Gastrocnemius medialis (tissue), 4 donors: ENCODE measurements around the gene UBE2G2.

Source experiments
- CTCF ChIP-seq, 5 experiments: fragments of 450-650 bp in 3 of 5; fragments of 200-600 bp in 2 of 5; sonication (generic) in 2 of 5; IDR thresholded peaks in 4 of 5; conservative IDR thresholded peaks in 1 of 5; 1 replicate in 4 of 5; 2 replicates in 1 of 5; pipeline ENCODE4 v1.5.1; 2016 to 2019; ENCODE audit warnings: antibody characterized with exemption in 5 of 5, mild to moderate bottlenecking in 3 of 5, moderate library complexity in 3 of 5
- POLR2A ChIP-seq, 2 donors: fragments of 450-650 bp; IDR thresholded peaks; one replicate each; pipeline ENCODE4 v1.6.1; 2017; ENCODE audit warnings: antibody characterized with exemption in 2 of 2, mild to moderate bottlenecking in 2 of 2, moderate library complexity in 2 of 2

GRCh38 chr21:44784810-44785209, 16.8 kb downstream of the UBE2G2 start:
- no peak for TF ChIP-seq POLR2A (IDR thresholded peaks at IDR 0.05)
- no peak for TF ChIP-seq CTCF (IDR thresholded peaks at IDR 0.05 in 4 of 5, conservative IDR thresholded peaks at IDR 0.05 in 1 of 5)
